SK-N-SH treated with all-trans-retinoic acid at 6 μM for 48 hours (cell line): ENCODE results near the gene ABHD2.

Experiments used
- ATAC-seq: fragments of 200-7000 bp; cut with Tn5 transposase; 3 replicates; pipeline ENCODE4 v1.9.1; 2020; ENCODE audit warnings: mild to moderate bottlenecking, moderate library complexity
- ARNTL ChIP-seq: fragments of 450-650 bp; formaldehyde crosslinking; IDR thresholded peaks from 2 replicates; pipeline ENCODE4 v1.5.0; 2020; ENCODE audit warnings: low read depth, mild to moderate bottlenecking, moderate library complexity, borderline replicate concordance
- BACH2 ChIP-seq: fragments of 250-450 bp; sonication (Bioruptor Pico); IDR thresholded peaks from 2 replicates; pipeline ENCODE4 v1.9.0; 2021; ENCODE audit warnings: mild to moderate bottlenecking, borderline replicate concordance
- CSDC2 ChIP-seq: fragments of 250-450 bp; sonication (Bioruptor Pico); IDR thresholded peaks from 2 replicates; pipeline ENCODE4 v1.5.0; 2020; ENCODE audit warnings: mild to moderate bottlenecking, moderate library complexity
- ESRRG ChIP-seq: fragments of 250-450 bp; sonication (Bioruptor Pico); IDR thresholded peaks from 2 replicates; pipeline ENCODE4 v1.6.1; 2021; ENCODE audit warnings: mild to moderate bottlenecking
- GLIS3 ChIP-seq: fragments of 250-450 bp; sonication (Bioruptor Pico); IDR thresholded peaks from 2 replicates; pipeline ENCODE4 v1.5.0; 2020; ENCODE audit warnings: mild to moderate bottlenecking, moderate library complexity
- ISL1 ChIP-seq: fragments of 250-450 bp; sonication (Bioruptor Pico); IDR thresholded peaks from 2 replicates; pipeline ENCODE4 v2.1.2; 2022; ENCODE audit warnings: mild to moderate bottlenecking, moderate library complexity
- OSR1 ChIP-seq: fragments of 250-450 bp; sonication (Bioruptor Pico); IDR thresholded peaks from 2 replicates; pipeline ENCODE4 v1.8.0; 2022; ENCODE audit warnings: moderate library complexity, mild to moderate bottlenecking, inconsistent platforms
- PPARA ChIP-seq: fragments of 250-450 bp; sonication (Bioruptor Pico); IDR thresholded peaks from 2 replicates; pipeline ENCODE4 v1.5.0; 2020; ENCODE audit warnings: mild to moderate bottlenecking, borderline replicate concordance
- RARB ChIP-seq: fragments of 250-450 bp; sonication (Bioruptor Pico); IDR thresholded peaks from 2 replicates; pipeline ENCODE4 v1.8.0; 2021; ENCODE audit warnings: mild to moderate bottlenecking, moderate library complexity
- SNAI2 ChIP-seq: fragments of 250-450 bp; sonication (Bioruptor Pico); IDR thresholded peaks from 2 replicates; pipeline ENCODE4 v1.5.0; 2020; ENCODE audit warnings: mild to moderate bottlenecking, moderate library complexity
- TCF4 ChIP-seq: fragments of 250-450 bp; sonication (Bioruptor Pico); IDR thresholded peaks from 2 replicates; pipeline ENCODE4 v1.8.0; 2021; ENCODE audit warnings: mild to moderate bottlenecking, moderate library complexity, borderline replicate concordance
- TOX ChIP-seq: fragments of 250-450 bp; sonication (Bioruptor Pico); IDR thresholded peaks from 2 replicates; pipeline ENCODE4 v1.8.0; 2021; ENCODE audit warnings: mild to moderate bottlenecking, moderate library complexity, borderline replicate concordance
- ZC3H10 ChIP-seq: fragments of 250-450 bp; sonication (Bioruptor Pico); IDR thresholded peaks from 2 replicates; pipeline ENCODE4 v1.5.1; 2021; ENCODE audit warnings: mild to moderate bottlenecking, moderate library complexity
- ZFP3 ChIP-seq: fragments of 250-450 bp; sonication (Bioruptor Pico); IDR thresholded peaks from 2 replicates; pipeline ENCODE4 v1.5.0; 2020; ENCODE audit warnings: mild to moderate bottlenecking, moderate library complexity
- ZFP30 ChIP-seq: fragments of 450-650 bp; formaldehyde crosslinking; IDR thresholded peaks from 2 replicates; pipeline ENCODE4 v1.5.0; 2022; ENCODE audit warnings: mild to moderate bottlenecking, moderate library complexity
- ZNF565 ChIP-seq: fragments of 450-650 bp; formaldehyde crosslinking; conservative IDR thresholded peaks from 2 replicates; pipeline ENCODE4 v1.5.0; 2020; ENCODE audit warnings: low read depth, mild to moderate bottlenecking, moderate library complexity
- ZNF70 ChIP-seq: fragments of 450-650 bp; formaldehyde crosslinking; IDR thresholded peaks from 2 replicates; pipeline ENCODE4 v1.5.0; 2020; ENCODE audit warnings: mild to moderate bottlenecking, moderate library complexity
- ZNF8 ChIP-seq: fragments of 450-650 bp; formaldehyde crosslinking; IDR thresholded peaks from 2 replicates; pipeline ENCODE4 v1.5.0; 2020; ENCODE audit warnings: mild to moderate bottlenecking, moderate library complexity
- TF ChIP-seq, protein P1 (sequence below): fragments of 250-450 bp; sonication (Bioruptor Pico); IDR thresholded peaks from 2 replicates; pipeline ENCODE4 v1.5.1; 2021; ENCODE audit warnings: mild to moderate bottlenecking, moderate library complexity
- TF ChIP-seq, protein P2 (sequence below): fragments of 250-450 bp; sonication (Bioruptor Pico); IDR thresholded peaks from 2 replicates; pipeline ENCODE4 v1.5.1; 2020; ENCODE audit warnings: low read depth, mild to moderate bottlenecking, moderate library complexity
- TF ChIP-seq, protein P3 (sequence below): fragments of 250-450 bp; sonication (Bioruptor Pico); IDR thresholded peaks from 2 replicates; pipeline ENCODE4 v1.8.0; 2021; ENCODE audit warnings: low read depth, mild to moderate bottlenecking, moderate library complexity, borderline replicate concordance
- TF ChIP-seq, protein P4 (sequence below): fragments of 250-450 bp; sonication (Bioruptor Pico); IDR thresholded peaks from 2 replicates; pipeline ENCODE4 v1.5.0; 2020; ENCODE audit warnings: mild to moderate bottlenecking, moderate library complexity

Gene ABHD2

DNA sequence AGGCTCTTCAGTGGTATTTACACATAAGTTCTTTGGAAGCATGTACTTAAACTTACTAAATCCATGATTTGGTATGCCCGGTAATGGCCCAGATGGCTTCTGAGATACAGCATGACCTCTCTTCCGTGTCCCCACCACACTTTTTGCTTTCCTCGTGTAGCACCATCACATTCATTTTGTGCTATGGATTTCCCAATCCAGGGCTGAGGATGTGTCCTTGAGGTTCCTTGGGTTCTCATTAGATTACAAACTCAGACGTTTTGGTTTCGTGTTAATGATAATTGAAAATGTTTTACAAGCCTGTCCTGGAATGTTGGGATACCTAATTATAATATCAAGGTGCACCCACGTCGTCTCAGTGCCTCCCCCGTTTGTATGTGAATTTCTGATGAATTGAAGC, 7.3 kb downstream of the ABHD2 start:
- no peak for TF ChIP-seq SNAI2
- no peak for TF ChIP-seq CSDC2 (CRISPR knock-in tag)
- no peak for TF ChIP-seq TOX (CRISPR knock-in tag)
- TF ChIP-seq, protein P1, sequence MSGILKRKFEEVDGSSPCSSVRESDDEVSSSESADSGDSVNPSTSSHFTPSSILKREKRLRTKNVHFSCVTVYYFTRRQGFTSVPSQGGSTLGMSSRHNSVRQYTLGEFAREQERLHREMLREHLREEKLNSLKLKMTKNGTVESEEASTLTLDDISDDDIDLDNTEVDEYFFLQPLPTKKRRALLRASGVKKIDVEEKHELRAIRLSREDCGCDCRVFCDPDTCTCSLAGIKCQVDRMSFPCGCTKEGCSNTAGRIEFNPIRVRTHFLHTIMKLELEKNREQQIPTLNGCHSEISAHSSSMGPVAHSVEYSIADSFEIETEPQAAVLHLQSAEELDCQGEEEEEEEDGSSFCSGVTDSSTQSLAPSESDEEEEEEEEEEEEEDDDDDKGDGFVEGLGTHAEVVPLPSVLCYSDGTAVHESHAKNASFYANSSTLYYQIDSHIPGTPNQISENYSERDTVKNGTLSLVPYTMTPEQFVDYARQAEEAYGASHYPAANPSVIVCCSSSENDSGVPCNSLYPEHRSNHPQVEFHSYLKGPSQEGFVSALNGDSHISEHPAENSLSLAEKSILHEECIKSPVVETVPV = no peak
- no peak for TF ChIP-seq ZNF8
- TF ChIP-seq RARB (CRISPR knock-in tag) = no peak
- no peak for ATAC-seq

DNA sequence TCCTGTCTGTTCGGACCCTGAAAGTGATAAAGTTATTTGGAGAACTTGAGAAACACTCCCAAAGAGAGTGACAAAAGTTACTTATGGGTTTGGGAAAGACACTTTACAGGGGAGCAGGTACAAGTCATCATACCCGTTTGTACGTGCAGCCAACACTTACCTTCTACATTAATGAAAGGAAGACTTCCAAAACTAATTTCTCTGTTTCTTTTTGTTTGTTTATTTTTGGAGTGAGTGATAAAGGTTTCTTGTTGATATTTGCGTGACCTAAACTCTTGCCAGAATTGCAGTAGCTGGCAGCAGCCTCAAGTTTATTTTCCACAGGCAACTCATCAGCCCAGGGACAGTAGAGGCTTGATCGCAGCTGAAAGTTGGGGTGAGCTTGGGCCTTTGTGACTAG, 8.4 kb downstream of the ABHD2 start:
- ATAC-seq = no peak
- TF ChIP-seq ZNF70 (CRISPR knock-in tag) (no peak), ZNF565 (CRISPR knock-in tag) (no peak), TCF4 (no peak), ZNF8 (no peak), ESRRG (CRISPR knock-in tag) (no peak), CSDC2 (CRISPR knock-in tag) (no peak), TOX (CRISPR knock-in tag) (no peak)

DNA sequence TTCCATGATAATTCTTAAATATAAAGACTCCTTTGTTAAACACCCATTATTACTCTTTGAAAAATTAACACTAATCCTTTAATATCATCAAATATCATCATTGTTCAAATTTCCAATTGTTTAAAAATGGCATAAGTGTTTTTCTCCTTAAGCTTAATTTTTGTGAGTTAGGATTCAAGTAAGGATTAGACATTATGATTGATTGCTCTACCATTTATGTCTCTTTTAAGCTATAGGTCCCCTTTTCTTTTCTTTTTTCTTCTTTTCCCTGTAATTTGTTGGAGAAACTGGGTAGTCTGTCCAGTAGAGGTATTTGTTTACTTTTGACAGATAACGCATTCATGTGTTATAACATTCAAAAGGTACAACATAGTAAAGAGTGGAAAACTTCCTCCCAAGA, 9.1 kb downstream of the ABHD2 start:
- no peak for ATAC-seq
- no peak for TF ChIP-seq ZNF70 (CRISPR knock-in tag)
- no peak for TF ChIP-seq GLIS3 (CRISPR knock-in tag)
- TF ChIP-seq, protein P2, sequence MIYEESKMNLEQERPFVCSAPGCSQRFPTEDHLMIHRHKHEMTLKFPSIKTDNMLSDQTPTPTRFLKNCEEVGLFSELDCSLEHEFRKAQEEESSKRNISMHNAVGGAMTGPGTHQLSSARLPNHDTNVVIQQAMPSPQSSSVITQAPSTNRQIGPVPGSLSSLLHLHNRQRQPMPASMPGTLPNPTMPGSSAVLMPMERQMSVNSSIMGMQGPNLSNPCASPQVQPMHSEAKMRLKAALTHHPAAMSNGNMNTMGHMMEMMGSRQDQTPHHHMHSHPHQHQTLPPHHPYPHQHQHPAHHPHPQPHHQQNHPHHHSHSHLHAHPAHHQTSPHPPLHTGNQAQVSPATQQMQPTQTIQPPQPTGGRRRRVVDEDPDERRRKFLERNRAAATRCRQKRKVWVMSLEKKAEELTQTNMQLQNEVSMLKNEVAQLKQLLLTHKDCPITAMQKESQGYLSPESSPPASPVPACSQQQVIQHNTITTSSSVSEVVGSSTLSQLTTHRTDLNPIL (CRISPR knock-in tag) = no peak
- TF ChIP-seq ZC3H10 = no peak
- TF ChIP-seq ARNTL (CRISPR knock-in tag) = no peak
- no peak for TF ChIP-seq BACH2 (CRISPR knock-in tag)
- TF ChIP-seq OSR1 (CRISPR knock-in tag) = no peak
- TF ChIP-seq, protein P3, sequence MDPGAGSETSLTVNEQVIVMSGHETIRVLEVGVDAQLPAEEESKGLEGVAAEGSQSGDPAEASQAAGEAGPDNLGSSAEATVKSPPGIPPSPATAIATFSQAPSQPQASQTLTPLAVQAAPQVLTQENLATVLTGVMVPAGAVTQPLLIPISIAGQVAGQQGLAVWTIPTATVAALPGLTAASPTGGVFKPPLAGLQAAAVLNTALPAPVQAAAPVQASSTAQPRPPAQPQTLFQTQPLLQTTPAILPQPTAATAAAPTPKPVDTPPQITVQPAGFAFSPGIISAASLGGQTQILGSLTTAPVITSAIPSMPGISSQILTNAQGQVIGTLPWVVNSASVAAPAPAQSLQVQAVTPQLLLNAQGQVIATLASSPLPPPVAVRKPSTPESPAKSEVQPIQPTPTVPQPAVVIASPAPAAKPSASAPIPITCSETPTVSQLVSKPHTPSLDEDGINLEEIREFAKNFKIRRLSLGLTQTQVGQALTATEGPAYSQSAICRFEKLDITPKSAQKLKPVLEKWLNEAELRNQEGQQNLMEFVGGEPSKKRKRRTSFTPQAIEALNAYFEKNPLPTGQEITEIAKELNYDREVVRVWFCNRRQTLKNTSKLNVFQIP (CRISPR knock-in tag) = no peak
- TF ChIP-seq, protein P1 = no peak
- no peak for TF ChIP-seq ZNF565 (CRISPR knock-in tag)
- no peak for TF ChIP-seq PPARA (CRISPR knock-in tag)
- TF ChIP-seq ZNF8 = no peak
- no peak for TF ChIP-seq ISL1 (CRISPR knock-in tag)
- TF ChIP-seq ESRRG (CRISPR knock-in tag) = no peak

DNA sequence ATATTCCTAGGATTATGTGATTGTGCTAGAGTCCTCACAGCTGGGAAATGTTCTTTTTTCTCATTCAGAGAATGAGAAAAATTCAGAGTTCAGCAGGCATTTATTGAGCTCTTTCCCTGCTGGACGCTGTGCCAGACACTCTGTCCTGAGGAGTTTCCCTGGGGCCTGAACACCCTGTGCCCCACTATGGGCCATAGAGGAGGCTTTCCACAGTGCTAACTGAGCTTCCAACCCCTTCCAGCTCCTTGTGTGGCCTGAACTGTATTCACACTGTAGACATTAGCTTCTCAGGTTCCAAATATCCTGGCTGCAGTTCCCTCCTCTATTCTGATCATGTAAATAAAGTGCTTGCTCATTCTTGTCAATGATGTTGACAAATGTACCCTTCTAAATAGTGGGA, 10.0 kb downstream of the ABHD2 start:
- ATAC-seq = no peak
- TF ChIP-seq ZNF8 = no peak

DNA sequence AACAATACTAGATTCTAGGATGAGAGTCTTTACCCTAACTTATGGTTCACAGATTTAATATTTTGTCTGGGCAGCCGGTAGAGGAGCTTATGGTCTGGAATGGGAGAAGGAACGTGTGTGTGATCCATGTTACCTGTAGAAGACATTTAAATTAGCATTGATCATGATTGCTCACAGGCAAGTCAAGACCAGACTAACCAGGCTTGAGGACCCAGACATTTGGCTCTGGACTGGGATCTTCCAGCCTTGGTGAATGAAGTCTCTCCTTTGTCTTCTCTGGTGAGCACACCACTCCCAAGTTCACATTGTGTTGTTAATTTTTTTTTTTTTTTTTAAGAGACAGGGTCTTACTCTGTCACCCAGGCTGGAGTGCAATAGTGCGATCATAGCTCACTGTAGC, 11.7 kb downstream of the ABHD2 start:
- no peak for ATAC-seq
- TF ChIP-seq ZFP30 (CRISPR knock-in tag) (no peak), ZC3H10 (no peak), TCF4 (no peak), PPARA (CRISPR knock-in tag) (no peak), ESRRG (CRISPR knock-in tag) (no peak), ZFP3 (no peak), OSR1 (CRISPR knock-in tag) (no peak), ISL1 (CRISPR knock-in tag) (no peak), ARNTL (CRISPR knock-in tag) (no peak), ZNF70 (CRISPR knock-in tag) (no peak)
- TF ChIP-seq, protein P1 = no peak
- TF ChIP-seq, protein P3 (CRISPR knock-in tag) = no peak
- TF ChIP-seq, protein P4, sequence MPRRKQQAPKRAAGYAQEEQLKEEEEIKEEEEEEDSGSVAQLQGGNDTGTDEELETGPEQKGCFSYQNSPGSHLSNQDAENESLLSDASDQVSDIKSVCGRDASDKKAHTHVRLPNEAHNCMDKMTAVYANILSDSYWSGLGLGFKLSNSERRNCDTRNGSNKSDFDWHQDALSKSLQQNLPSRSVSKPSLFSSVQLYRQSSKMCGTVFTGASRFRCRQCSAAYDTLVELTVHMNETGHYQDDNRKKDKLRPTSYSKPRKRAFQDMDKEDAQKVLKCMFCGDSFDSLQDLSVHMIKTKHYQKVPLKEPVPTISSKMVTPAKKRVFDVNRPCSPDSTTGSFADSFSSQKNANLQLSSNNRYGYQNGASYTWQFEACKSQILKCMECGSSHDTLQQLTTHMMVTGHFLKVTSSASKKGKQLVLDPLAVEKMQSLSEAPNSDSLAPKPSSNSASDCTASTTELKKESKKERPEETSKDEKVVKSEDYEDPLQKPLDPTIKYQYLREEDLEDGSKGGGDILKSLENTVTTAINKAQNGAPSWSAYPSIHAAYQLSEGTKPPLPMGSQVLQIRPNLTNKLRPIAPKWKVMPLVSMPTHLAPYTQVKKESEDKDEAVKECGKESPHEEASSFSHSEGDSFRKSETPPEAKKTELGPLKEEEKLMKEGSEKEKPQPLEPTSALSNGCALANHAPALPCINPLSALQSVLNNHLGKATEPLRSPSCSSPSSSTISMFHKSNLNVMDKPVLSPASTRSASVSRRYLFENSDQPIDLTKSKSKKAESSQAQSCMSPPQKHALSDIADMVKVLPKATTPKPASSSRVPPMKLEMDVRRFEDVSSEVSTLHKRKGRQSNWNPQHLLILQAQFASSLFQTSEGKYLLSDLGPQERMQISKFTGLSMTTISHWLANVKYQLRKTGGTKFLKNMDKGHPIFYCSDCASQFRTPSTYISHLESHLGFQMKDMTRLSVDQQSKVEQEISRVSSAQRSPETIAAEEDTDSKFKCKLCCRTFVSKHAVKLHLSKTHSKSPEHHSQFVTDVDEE (CRISPR knock-in tag) = no peak
